HL-60/S4 treated with retinoic acid at 250 ng/mL for 4 days and 3 days (cell line): ENCODE results near the gene SETSIP.
"Not testable (repeated sequence)": the region's sequence is repeated elsewhere in the genome, so short reads cannot be mapped to it uniquely, and the experiment has no call there.

ENCODE experiments used
- in situ Hi-C: fragments of 300-500 bp; cut with MboI; formaldehyde crosslinking; loops from 2 replicates; pipeline ENCODE4 v1.7.0; 2022; ENCODE audit warnings: low sequenced_read_pairs

Gene SETSIP

GRCh38 chr1:92065042-92065441 lies 10.2 kb downstream of the SETSIP start:
- in situ Hi-C loops, result no loop called here

DNA sequence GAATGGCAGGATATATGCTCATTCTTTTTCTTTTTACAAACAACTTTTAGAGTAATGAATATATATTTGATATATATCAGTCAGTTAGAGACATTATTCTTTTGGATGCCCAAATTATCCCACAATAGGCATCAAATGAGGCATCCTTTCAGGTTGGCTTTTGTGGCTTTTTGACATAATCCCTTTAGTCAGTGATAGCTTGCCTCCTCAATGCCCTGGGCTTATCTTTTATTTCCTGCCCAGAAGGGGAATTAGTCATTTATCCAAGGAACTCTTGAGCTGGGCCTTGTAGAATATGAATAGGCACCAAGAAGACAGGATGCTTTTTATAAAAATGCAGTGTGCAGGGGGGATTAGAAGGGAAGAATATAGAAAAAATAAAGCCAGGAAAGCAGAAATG lies 23.3 kb downstream of the SETSIP start:
- in situ Hi-C loops, result no loop called here

DNA sequence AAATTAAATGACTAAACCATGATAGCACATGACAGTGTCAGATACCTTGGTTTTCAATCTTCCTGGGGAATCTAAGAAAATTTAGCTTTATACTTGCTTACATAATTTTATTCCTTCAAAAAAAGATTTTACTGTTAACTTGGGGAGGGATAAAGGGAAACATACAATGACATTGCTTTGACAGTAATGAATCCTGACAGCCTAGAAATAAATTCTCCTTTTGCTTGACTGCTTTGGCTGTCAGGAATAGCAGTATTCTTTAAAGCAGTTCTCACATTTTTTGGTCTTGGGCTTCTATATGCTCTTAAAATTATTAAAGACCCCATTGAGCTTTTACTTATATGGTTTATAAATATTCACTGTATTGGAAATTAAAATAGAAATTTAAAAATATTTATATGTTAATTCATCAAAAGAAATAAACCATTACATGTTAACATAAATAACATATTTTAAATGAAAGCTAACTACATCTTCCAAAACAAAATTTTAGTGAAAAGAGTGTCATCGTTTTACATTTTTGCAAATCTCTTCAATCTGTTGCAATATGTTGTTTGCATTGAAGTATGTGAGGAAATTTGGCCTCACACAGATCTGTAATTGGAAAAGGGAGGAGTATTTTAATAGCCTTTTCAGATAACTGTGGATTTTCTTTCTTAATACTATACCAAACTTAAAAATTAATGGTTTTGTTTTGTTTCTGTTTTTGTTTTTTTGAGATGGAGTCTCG lies 29.3 kb downstream of the SETSIP start:
- in situ Hi-C loops, result no loop called here

DNA sequence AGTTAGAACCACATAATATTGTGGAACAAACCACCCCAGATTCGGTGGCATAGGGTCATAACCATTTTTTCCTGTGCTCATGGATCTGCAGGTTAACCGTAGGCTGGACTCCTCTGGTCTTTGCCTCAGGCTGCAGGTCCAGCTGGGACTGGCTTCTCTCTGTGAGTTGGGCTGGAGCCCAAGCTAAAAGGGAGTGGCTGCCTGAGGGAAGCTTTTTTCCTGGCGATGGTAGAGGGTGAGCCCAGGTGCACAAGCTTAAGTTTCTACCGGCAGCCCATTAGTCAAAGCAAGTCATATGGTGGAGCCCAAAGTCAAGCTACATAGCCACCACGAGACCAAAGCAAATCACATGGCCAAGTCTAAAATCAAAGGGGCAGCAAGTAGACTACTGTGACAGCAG lies 31.6 kb downstream of the SETSIP start:
- in situ Hi-C loops, result no loop called here

DNA sequence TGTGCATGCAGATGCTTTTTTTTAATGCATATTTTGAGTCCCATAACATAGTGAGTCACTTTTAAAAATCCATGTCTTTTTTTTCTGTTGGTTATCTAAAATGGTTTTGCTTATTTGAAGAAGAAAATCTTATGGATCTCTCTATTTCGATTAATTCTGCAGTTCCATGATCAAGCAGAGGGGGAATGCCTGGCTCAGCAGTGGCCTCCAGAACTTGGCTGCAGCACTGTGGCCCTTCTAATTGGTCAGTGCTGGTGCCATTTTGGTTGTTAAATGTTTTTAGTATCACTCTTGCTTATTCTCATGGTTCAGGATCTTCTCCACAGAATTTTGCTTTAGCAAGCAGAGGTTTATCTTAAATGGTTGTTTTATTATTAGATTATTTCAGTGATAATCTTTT lies 34.2 kb downstream of the SETSIP start:
- in situ Hi-C loops, result no loop called here

DNA sequence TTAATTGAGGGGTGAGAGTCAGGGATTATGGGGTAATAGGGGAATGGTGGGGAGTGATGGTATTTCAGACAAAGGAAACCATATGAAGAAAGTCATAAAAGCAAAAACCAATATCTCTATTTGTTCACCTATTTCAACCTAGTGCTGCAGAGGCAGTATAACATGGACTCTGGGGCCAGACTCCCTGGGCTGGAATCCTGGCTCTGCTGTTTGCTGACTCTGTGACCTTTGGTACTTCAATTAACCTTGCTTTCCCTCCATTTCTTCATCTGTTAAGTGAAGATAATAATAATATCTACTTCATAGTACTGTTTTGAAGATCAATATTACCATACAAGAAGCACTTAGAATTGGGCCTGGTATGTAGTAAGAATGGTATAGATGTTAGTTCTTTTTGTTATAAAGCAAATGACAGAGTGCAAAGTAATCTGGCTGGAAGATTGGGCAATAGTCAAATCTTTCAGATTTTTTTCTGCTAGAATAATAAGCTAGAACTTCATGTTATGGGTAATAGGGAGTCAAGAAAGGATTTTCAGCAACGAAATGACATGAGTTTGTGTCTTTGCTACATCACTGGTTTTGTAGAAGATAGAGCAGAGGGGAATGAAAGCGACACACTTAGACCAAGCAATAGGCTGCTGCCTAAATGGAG lies 36.4 kb downstream of the SETSIP start:
- in situ Hi-C loops, result no loop called here

DNA sequence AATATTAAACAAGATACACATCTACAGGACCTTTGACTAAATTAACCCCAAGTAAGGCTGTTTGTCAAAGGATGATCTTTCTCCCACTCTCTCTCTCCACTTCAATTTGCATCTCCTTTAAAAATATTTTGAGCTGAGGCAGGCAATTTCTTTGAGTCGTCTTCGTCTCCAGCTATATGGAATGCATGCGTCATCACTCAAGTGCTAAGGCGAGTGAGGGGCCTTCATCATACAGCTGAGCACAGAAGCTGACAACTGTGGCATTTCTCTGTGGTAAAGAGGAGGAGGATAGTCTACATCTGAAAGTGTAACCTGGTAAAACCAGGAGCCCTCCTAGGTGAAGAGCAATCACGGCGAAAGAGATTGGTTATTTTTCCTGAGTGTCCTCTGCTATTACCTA lies 37.8 kb downstream of the SETSIP start:
- in situ Hi-C loops, result no loop called here

DNA sequence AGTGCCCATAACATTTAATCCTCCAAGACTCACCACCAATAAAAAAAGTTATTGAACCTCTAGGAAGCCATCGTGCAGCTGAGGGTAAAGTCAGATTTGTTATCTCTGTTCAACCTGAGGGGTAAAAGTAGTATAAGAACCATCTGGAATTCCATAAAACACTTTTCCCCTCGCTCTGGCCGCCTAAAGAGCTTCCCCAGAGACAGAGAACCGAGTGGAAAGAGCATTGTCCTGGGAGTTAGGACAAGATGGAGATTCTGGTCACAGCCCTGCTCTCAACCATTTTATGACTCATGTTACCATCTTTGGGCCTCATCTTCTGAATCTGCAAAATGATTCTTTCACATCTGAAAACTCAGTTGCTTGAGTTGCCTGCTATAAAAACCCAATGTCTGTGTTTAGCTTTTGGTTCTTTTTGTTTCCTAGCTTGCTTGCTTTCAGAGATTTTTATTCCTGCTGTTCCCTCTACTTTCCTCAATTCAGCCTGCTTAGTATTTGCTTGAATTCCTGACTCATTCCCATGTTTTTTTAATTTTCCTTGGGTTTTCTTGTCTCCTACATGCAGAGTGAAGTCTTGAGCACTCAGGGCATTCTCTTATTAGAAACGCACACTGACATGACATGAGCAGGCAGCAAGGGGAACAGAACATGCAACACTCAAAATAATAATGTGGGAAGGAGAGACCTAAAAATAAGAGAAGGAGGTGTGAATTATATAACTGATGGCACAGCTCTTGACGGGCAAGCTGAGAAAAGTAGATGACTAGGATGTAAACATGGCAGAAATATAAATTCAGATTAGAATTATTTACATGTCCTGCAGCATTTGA lies 43.7 kb downstream of the SETSIP start:
- in situ Hi-C loops, result no loop called here

- in situ Hi-C loops, result no loop called here
These were observed 44.5 kb downstream of the SETSIP start for GRCh38 chr1:92030656-92031107.

- in situ Hi-C loops, result no loop called here
These were observed 45.8 kb downstream of the SETSIP start for GRCh38 chr1:92029241-92029922.

DNA sequence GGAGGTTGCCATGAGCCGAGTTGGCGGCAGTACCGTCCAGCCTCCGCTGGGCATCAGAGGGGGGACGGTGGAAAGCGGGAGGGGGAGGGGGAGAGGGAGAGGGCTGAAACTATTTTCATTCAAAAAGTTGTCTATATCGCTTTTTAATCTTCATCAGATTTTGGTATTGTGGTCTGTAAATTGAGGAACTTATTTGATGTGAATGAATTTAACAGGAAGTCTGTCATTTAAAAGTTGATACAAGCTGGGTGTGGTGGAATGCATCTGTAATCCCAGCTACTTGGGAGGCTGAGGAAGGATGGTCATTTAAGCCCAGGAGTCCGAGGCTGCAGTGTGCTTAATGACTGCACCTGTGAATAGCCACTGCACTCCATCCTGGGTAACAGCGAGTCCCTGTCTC lies 48.4 kb downstream of the SETSIP start:
- in situ Hi-C loops, result no loop called here

GRCh38 chr1:92026042-92026441 lies 49.2 kb downstream of the SETSIP start:
- in situ Hi-C loops, result not testable (repeated sequence)
